Activated CD4-positive, alpha-beta T cell treated with anti-CD3 and anti-CD28 coated beads, Interleukin-2, amount 50 U/mL, for 24 hours (primary cell): ENCODE measurements around the gene EIF5A.

ENCODE experiments used
- DNase-seq, 2 donors: peaks; one replicate each; pipeline ENCODE4 v3.0.0-alpha.2; 2020; ENCODE audit warnings: low read depth in 1 of 2, low spot score in 1 of 2

EIF5A gene

DNA sequence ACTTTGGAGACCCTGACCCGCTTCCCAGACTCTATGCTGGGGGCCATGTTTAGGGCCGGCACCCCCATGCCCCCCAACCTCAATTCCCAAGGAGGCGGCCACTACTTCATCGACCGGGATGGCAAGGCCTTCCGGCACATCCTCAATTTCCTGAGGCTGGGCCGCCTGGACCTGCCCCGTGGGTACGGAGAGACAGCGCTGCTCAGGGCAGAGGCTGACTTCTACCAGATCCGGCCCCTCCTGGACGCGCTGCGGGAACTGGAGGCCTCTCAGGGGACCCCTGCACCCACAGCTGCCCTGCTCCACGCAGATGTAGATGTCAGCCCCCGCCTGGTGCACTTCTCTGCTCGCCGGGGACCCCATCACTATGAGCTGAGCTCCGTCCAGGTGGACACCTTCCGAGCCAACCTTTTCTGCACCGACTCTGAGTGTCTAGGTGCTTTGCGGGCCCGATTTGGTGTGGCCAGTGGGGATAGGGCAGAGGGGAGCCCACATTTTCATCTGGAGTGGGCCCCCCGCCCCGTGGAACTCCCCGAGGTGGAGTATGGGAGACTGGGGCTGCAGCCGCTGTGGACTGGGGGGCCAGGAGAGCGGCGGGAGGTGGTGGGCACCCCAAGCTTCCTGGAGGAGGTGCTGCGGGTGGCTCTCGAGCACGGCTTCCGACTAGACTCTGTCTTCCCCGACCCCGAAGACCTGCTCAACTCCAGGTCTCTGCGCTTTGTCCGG, 45.6 kb downstream of the EIF5A start:
- DNase-seq = no peak

DNA sequence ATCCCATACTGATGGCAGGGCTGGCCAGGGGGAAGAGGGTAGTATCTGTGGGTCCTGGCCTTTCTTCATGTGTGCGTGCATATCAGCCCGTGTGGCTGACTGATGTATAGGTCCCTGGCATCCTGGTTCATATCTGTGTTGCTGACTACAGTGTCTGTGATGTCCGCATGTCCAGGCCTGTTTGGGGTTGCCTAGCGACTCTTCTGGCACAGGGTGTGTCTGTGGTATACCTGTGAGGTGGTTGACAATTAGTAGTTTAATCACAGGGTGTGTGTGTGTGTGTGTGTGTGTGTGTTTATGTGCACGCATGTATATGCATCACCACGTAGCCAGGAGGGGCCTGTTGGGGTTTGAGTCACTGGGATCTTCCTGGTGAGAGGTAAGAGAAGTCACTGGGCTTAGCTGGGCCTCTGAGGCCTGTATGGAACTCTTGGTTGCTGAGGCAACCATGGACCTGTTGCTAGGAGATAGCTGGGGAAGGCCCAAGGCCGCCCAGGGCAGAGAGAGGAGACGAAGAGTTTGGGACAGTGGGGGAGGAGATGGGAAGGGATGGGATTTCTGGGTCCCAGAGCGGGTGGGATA, 46.9 kb downstream of the EIF5A start:
- DNase-seq = no peak

DNA sequence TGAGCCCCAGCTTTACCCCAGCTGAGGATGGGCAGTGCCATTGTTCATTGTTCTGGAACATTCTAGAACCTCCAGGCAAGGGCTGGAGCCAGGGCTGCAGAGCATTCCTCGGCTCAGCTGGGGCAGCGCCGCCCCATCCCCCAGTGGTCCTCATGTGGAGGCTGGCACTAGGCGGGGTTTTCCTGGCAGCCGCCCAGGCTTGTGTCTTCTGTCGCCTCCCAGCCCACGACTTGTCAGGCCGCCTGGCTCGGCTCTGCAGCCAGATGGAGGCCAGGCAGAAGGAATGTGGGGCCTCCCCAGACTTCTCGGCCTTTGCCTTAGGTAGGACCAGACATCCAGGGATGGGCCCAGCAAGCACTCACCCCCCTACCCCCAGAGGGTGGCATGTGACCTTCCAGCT, 47.6 kb downstream of the EIF5A start, which contains the start of gene TMEM95:
TMEM95 (plus strand) TSS at position 104 of the 400 bp plus-strand sequence; CDS start at position 153, 49 bp downstream.
- no peak for DNase-seq

DNA sequence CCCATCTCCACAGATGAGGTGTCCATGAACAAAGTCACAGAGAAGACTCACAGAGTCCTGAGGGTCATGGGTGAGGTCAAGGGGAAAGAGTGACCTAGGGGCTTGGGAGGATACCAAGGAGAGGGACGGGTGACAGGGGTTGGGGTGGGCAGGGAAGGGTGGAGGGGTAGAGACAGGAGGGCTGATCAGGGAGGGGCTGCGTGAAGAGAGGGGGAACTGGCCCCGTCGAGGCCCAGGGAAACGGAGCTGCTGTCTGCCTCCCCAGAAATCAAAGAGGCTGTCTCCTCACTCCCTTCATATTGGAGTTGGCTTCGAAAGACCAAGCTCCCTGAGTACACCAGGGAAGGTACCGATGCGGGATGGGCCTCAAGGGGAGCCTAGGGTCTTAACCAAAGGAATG, 48.1 kb downstream of the EIF5A start:
- no peak for DNase-seq

DNA sequence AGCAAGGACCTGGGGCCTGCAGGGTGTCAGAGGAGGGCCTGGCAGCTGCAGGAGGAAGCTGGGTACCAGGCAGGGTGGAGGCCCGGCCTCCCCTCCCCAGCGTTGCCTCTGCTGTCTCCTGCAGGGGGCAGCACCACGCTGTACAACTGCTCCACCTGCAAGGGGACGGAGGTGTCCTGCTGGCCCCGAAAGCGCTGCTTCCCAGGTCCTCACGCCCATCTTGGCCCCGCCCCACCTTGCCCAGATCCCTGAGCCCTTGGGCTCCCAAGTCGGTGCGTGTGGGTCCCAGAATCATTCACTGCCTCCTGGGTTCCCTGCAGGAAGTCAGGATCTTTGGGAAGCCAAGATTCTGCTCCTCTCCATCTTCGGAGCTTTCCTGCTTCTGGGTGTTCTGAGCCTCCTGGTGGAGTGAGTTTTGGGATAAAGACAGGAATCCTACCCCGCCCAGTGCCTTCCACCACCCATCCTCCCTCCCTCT, 48.7 kb downstream of the EIF5A start:
- peak; percentile 70 to 77 for DNase-seq

DNA sequence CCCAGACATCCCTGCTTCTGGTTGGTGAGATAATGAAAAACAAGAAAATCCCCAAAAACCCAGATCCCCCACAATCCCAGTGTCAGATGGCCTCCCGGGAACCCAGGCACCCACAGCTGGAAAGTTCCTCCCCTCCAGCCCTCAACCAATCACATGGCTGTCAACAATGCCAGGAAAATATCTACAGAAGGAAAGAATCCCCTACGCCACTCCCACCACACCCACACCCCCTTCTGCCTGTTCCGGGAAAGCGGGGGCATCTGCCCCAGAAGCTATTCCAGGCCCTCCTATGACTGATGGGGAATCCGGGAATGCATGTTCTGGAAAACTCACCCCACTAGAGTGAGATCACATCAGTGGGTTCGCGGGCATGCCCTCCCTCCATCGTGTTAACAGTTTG, 49.3 kb downstream of the EIF5A start:
- no peak for DNase-seq

DNA sequence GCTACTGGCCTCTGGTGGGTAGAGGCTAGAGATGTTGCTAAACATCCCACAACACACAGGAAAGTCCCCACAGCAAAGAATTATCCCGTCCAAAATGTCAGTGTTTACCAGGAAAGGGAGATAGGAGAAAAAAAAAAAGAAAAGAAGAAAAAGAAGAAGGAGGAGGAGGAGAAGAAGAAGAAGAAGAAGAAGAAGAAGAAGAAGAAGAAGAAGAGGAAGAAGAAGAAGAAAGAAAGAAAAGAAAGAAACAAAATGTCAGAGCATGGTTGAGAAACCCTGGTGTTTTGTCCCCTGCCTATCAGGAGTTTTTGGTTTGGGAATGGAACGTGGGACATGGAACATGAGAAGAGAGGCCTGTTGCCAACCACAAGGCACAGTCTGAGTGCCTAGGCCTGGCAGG, 50.0 kb downstream of the EIF5A start:
- DNase-seq = no peak

DNA sequence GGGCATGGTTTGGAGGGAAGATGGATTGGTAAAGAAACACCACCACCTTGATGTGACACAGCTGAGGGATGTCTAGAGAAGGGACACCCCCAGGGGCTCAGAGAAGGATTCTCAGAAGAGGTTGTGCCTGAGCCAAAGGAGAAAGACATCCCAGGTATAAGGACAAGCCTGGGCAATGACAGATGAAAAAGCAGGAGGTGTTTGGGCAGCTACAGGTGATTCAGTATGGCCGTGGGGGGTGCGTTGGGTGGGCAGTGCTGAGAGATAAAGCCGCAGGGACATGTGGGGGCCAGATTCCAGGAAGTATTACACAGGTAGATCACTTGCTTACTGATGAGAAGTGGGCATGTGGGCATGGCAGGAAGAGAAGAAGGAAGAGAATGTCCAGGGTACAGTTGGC, 54.5 kb downstream of the EIF5A start:
- no peak for DNase-seq
